CD4-positive, CD25-positive, alpha-beta regulatory T cell (primary cell): ENCODE data around the gene MAJIN. TPM values are rescaled to one million over a fixed set of nuclear protein-coding genes. Genes with fewer than 3 reads are reported as not detected.
A peak's percentile ranks its signal among the peaks of the same experiment; 100 is the strongest.

ENCODE experiments used
- ATAC-seq, 2 donors: fragments of 150-1000 bp; cut with Tn5 transposase; one replicate each; pipeline ENCODE4 v1.10.0; 2021; ENCODE audit warnings: low read depth in 2 of 2, moderate number of reproducible peaks in 2 of 2, moderate library complexity in 1 of 2
- DNase-seq, 3 donors: peaks; one replicate each; pipeline versions ENCODE4 v3.0.0 to v3.0.0-alpha.2; 2012 to 2022; ENCODE audit warnings: mixed read lengths in 1 of 3
- H3K27ac ChIP-seq: one replicate; pipeline ENCODE4 v1.7.0; 2013; ENCODE audit warnings: mild to moderate bottlenecking, low read length; ENCODE audit not compliant: insufficient read depth, poor library complexity, severe bottlenecking
- H3K27me3 ChIP-seq: one replicate; pipeline ENCODE4 v1.7.0; 2013; ENCODE audit warnings: low read length; ENCODE audit not compliant: control insufficient read depth, insufficient read depth
- H3K36me3 ChIP-seq: one replicate; pipeline ENCODE4 v1.7.0; 2013; ENCODE audit warnings: mild to moderate bottlenecking, low read length, moderate library complexity; ENCODE audit not compliant: control insufficient read depth, insufficient read depth
- H3K4me1 ChIP-seq: 2 replicates; pipeline ENCODE4 v1.7.0; 2013; ENCODE audit warnings: mild to moderate bottlenecking, low read length; ENCODE audit not compliant: insufficient read depth, control insufficient read depth, poor library complexity, severe bottlenecking
- H3K4me3 ChIP-seq: one replicate; pipeline ENCODE4 v1.7.0; 2013; ENCODE audit warnings: low read depth, mild to moderate bottlenecking, low read length, moderate library complexity
- H3K9me3 ChIP-seq, 2 experiments: 1 replicate in 1 of 2; 2 replicates in 1 of 2; pipeline ENCODE4 v1.7.0; 2013; ENCODE audit warnings: low read length in 2 of 2, mild to moderate bottlenecking in 1 of 2, moderate library complexity in 1 of 2; ENCODE audit not compliant: control insufficient read depth in 2 of 2
- H3K27ac Mint-ChIP-seq, 3 donors: one replicate each; pipeline ENCODE4 v1.8.0; 2020 to 2022; ENCODE audit warnings: mild to moderate bottlenecking in 3 of 3, mixed read lengths in 3 of 3, moderate library complexity in 2 of 3
- H3K27me3 Mint-ChIP-seq: one replicate; pipeline ENCODE4 v1.8.0; 2022; ENCODE audit warnings: mild to moderate bottlenecking, mixed read lengths
- H3K36me3 Mint-ChIP-seq: one replicate; pipeline ENCODE4 v1.8.0; 2020; ENCODE audit warnings: mixed read lengths
- H3K4me1 Mint-ChIP-seq, 4 donors: one replicate each; pipeline ENCODE4 v1.8.0; 2020 to 2022; ENCODE audit warnings: mixed read lengths in 4 of 4, mild to moderate bottlenecking in 1 of 4
- H3K4me3 Mint-ChIP-seq, 4 donors: one replicate each; pipeline ENCODE4 v1.8.0; 2020 to 2022; ENCODE audit warnings: mild to moderate bottlenecking in 4 of 4, mixed read lengths in 4 of 4, moderate library complexity in 3 of 4
- H3K9me3 Mint-ChIP-seq, 7 donors: one replicate each; pipeline ENCODE4 v1.8.0; 2020 to 2022; ENCODE audit warnings: mixed read lengths in 7 of 7, mild to moderate bottlenecking in 3 of 7, moderate library complexity in 2 of 7
- polyA plus RNA-seq, 4 donors: library from polyadenylated mRNA; unstranded; fragments of 300-500 nt; fragmentation: Illumina TruSeq; gene quantifications; one replicate each; pipeline ENCODE4 v1.2.3, GENCODE V29; 2021
- total RNA-seq: library from RNA; stranded (reverse); gene quantifications from one replicate; pipeline ENCODE4 v1.2.3, GENCODE V29; 2022

The MAJIN gene
- total and polyA plus RNA-seq, 5 donors from 2014 or later, result 0.46 to 0.64 (median 0.51) TPM; not detected in 2

DNA sequence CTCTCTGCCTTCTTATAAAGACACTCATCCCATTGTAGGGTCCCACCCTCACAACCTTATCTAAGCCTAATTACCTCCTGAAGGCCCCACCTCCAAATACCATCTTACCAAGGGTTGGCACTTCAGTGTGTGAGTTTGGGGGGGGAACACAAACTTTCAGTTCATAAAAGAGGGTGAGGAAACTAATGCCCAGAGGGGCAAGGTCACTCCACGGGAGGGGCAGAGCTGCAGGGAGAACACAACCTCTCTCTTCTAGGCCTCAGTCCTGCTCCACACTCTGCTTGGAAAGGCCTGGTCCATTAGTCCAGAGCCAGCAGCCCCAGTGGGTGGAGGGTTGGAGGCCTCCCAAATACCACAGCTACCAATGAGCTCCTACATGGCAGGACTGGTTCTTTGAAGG, 27.6 kb upstream of the MAJIN start:
- H3K27me3 Mint-ChIP-seq, result peaks cover 7% of the 10 kb centered on the region
- H3K9me3 ChIP-seq, result no peaks in the 10 kb centered on the region
- H3K4me3 ChIP-seq, result no peak overlapping the region
- H3K27me3 ChIP-seq, result no peaks in the 10 kb centered on the region
- DNase-seq (no peak), ATAC-seq (no peak)
- no peak overlapping the region for H3K27ac ChIP-seq
- H3K4me3 Mint-ChIP-seq, result no peak overlapping the region
- no peaks in the 10 kb centered on the region for H3K4me1 ChIP-seq
- H3K36me3 ChIP-seq, result no peaks in the 10 kb centered on the region
- no peaks in the 10 kb centered on the region for H3K36me3 Mint-ChIP-seq
- peak overlapping the region in 1 of 3 donors; percentile 56 for H3K27ac Mint-ChIP-seq
- H3K4me1 Mint-ChIP-seq, result peaks cover 0 to 17% (median 7%) of the 10 kb centered on the region in 4 donors
- H3K9me3 Mint-ChIP-seq, result no peaks in the 10 kb centered on the region

GRCh38 chr11:64998690-64999431, 27.0 kb upstream of the MAJIN start:
- H3K4me3 Mint-ChIP-seq, result peak overlapping the region in 1 of 4 donors; percentile 25
- Histone ChIP-seq H3K36me3 (no peaks in the 10 kb centered on the region), H3K9me3 (no peaks in the 10 kb centered on the region), H3K27ac (no peak overlapping the region), H3K27me3 (no peaks in the 10 kb centered on the region), H3K4me1 (no peaks in the 10 kb centered on the region), H3K4me3 (no peak overlapping the region)
- peaks cover 0 to 17% (median 7%) of the 10 kb centered on the region in 4 donors for H3K4me1 Mint-ChIP-seq
- H3K9me3 Mint-ChIP-seq, result no peaks in the 10 kb centered on the region
- no peaks in the 10 kb centered on the region for H3K36me3 Mint-ChIP-seq
- DNase-seq (peak in 1 of 3 donors; percentile 73), ATAC-seq (peak in 1 of 2 donors; percentile 26)
- H3K27ac Mint-ChIP-seq, result peak overlapping the region; percentile 19 to 85 (median 38)
- peaks cover 7% of the 10 kb centered on the region for H3K27me3 Mint-ChIP-seq

- peak overlapping the region in 1 of 4 donors; percentile 25 for H3K4me3 Mint-ChIP-seq
- H3K27me3 Mint-ChIP-seq, result peaks cover 7% of the 10 kb centered on the region
- DNase-seq, result peak in 1 of 3 donors; percentile 54
- no peak overlapping the region for H3K4me3 ChIP-seq
- H3K36me3 Mint-ChIP-seq, result no peaks in the 10 kb centered on the region
- no peaks in the 10 kb centered on the region for H3K9me3 Mint-ChIP-seq
- H3K9me3 ChIP-seq, result no peaks in the 10 kb centered on the region
- ATAC-seq, result no peak
- no peaks in the 10 kb centered on the region for H3K36me3 ChIP-seq
- no peaks in the 10 kb centered on the region for H3K27me3 ChIP-seq
- H3K4me1 Mint-ChIP-seq, result peaks cover 0 to 17% (median 7%) of the 10 kb centered on the region in 4 donors
- peak overlapping the region; percentile 19 to 76 (median 38) for H3K27ac Mint-ChIP-seq
- H3K27ac ChIP-seq, result no peak overlapping the region
- no peaks in the 10 kb centered on the region for H3K4me1 ChIP-seq
Measured at GRCh38 chr11:64998141-64998540, 26.2 kb upstream of the MAJIN start.

DNA sequence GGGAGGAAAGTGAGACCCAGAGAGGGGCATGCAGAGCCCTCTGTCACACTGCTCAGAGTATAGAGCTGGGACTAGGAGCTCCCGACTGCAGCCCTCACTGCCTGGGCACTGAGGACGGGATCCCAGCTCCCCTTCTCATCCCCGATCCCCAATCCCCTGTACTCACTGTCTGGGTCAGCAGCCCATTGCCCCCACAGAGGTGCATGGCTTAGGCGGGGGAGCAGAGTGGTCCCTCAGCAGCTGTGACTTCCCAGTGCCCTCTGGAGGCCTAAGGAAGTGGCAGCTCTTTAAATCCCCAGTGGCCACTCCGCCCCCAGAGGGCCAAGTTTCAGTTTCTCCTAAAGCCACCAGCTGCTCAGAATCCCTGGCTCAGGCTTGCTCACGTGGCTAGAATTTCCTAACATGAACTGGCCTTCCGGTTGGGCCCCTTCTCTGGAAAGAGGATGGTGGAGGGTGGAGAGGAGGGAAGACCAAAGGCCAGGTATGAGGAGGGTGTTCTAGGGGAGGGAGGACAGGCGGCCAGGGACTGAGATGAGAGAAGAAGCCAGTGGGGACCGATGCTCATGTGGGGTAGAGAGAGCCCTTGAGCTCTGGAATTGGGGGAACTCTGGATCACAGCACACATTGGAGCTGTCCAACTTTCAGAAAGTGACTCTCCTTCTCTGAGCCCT, 24.9 kb upstream of the MAJIN start, which contains the start of gene BATF2:
Gene BATF2 (minus strand): TSS at position 262 of the 671 bp plus-strand sequence. CDS start 57 bp downstream, at position 205.
- H3K36me3 ChIP-seq, result no peaks in the 10 kb centered on the region
- Mint-ChIP-seq H3K4me3 (no peak within 1 kb of the TSS), H3K27me3 (peaks cover 10% of the 10 kb centered on the region), H3K4me1 (peaks cover 0 to 17% (median 7%) of the 10 kb centered on the region in 4 donors), H3K9me3 (no peaks in the 10 kb centered on the region), H3K36me3 (no peaks in the 10 kb centered on the region), H3K27ac (peak within 1 kb of the TSS in 1 of 3 donors; percentile 32)
- H3K27me3 ChIP-seq, result no peaks in the 10 kb centered on the region
- ATAC-seq (peak in 1 of 2 donors; percentile 47), DNase-seq (peak in 1 of 3 donors; percentile 21)
- H3K9me3 ChIP-seq, result no peaks in the 10 kb centered on the region
- no peak within 1 kb of the TSS for H3K4me3 ChIP-seq
- no peak within 1 kb of the TSS for H3K27ac ChIP-seq
- H3K4me1 ChIP-seq, result no peaks in the 10 kb centered on the region

DNA sequence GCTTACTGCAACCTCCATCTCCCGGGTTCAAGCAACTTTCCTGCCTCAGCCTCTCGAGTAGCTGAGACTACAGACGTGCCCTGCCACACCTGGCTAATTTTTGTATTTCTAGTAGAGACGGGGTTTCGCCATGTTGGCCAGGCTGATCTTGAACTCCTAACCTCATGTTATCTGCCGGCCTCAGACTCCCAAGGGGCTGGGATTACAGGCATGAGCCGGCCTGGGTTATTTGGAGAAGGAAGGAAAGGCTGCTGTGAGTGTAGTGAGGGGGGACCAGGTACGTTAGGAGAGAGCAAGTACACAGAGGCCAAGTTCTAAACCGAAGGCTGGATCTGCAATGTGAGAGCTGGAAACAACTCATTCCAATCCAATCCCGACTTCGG, 24.4 kb upstream of the MAJIN start:
- H3K4me3 Mint-ChIP-seq, result no peak overlapping the region
- no peaks in the 10 kb centered on the region for H3K27me3 ChIP-seq
- no peak overlapping the region for H3K4me3 ChIP-seq
- H3K4me1 ChIP-seq, result no peaks in the 10 kb centered on the region
- H3K27ac Mint-ChIP-seq, result peak overlapping the region in 1 of 3 donors; percentile 32
- H3K9me3 Mint-ChIP-seq, result no peaks in the 10 kb centered on the region
- H3K36me3 ChIP-seq, result no peaks in the 10 kb centered on the region
- H3K4me1 Mint-ChIP-seq, result peaks cover 0 to 17% (median 9%) of the 10 kb centered on the region in 4 donors
- H3K27me3 Mint-ChIP-seq, result peaks cover 10% of the 10 kb centered on the region
- no peaks in the 10 kb centered on the region for H3K9me3 ChIP-seq
- ATAC-seq (no peak), DNase-seq (no peak)
- H3K27ac ChIP-seq, result no peak overlapping the region
- no peaks in the 10 kb centered on the region for H3K36me3 Mint-ChIP-seq

DNA sequence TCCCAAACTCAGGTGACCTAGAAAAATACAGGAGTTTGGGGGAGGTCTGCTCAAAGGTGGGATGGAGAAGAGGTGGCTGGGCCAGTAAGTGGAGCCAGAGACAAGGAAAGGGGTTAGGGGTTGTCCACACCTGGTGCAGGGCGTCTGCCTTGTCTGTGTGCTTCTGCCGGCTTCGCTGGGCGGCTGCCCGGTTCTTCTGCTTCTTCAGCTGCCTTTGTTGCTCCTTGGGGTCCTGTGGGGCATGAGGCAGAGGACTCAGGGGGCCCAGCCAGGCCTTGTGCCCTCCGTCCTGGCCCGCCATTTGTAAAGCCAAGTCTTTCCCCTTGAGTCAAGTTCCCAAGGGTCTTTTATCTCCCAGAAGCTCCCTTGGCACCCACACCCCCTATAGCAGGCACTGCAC, 22.4 kb upstream of the MAJIN start:
- Mint-ChIP-seq H3K27me3 (peaks cover 16% of the 10 kb centered on the region), H3K4me1 (peaks cover 0 to 26% (median 18%) of the 10 kb centered on the region in 4 donors), H3K27ac (no peak overlapping the region), H3K9me3 (no peaks in the 10 kb centered on the region), H3K36me3 (no peaks in the 10 kb centered on the region), H3K4me3 (no peak overlapping the region)
- Histone ChIP-seq H3K4me3 (no peak overlapping the region), H3K27me3 (no peaks in the 10 kb centered on the region), H3K27ac (no peak overlapping the region), H3K36me3 (no peaks in the 10 kb centered on the region), H3K9me3 (no peaks in the 10 kb centered on the region), H3K4me1 (peaks cover 8% of the 10 kb centered on the region)
- ATAC-seq (no peak), DNase-seq (no peak)

GRCh38 chr11:64990222-64990923, 18.5 kb upstream of the MAJIN start:
- peaks cover 8% of the 10 kb centered on the region for H3K4me1 ChIP-seq
- DNase-seq (no peak), ATAC-seq (no peak)
- H3K27ac Mint-ChIP-seq, result peak overlapping the region in 1 of 3 donors; percentile 35
- peaks cover 23% of the 10 kb centered on the region for H3K27me3 Mint-ChIP-seq
- H3K9me3 Mint-ChIP-seq, result no peaks in the 10 kb centered on the region
- no peak overlapping the region for H3K27ac ChIP-seq
- peaks cover 0 to 15% (median 8%) of the 10 kb centered on the region in 4 donors for H3K4me1 Mint-ChIP-seq
- peak overlapping the region in 1 of 4 donors; percentile 13 for H3K4me3 Mint-ChIP-seq
- no peaks in the 10 kb centered on the region for H3K27me3 ChIP-seq
- no peaks in the 10 kb centered on the region for H3K36me3 ChIP-seq
- no peak overlapping the region for H3K4me3 ChIP-seq
- no peaks in the 10 kb centered on the region for H3K36me3 Mint-ChIP-seq
- H3K9me3 ChIP-seq, result no peaks in the 10 kb centered on the region
